ENCODE measurements around the gene USP6. TPM values are rescaled to one million over a fixed set of nuclear protein-coding genes. Genes with fewer than 3 reads are reported as not detected.
"Not testable (repeated sequence)": the region's sequence is repeated elsewhere in the genome, so short reads cannot be mapped to it uniquely, and the experiment has no call there.

The USP6 gene
- total RNA-seq, 1 experiment from 2014 or later = not detected

DNA sequence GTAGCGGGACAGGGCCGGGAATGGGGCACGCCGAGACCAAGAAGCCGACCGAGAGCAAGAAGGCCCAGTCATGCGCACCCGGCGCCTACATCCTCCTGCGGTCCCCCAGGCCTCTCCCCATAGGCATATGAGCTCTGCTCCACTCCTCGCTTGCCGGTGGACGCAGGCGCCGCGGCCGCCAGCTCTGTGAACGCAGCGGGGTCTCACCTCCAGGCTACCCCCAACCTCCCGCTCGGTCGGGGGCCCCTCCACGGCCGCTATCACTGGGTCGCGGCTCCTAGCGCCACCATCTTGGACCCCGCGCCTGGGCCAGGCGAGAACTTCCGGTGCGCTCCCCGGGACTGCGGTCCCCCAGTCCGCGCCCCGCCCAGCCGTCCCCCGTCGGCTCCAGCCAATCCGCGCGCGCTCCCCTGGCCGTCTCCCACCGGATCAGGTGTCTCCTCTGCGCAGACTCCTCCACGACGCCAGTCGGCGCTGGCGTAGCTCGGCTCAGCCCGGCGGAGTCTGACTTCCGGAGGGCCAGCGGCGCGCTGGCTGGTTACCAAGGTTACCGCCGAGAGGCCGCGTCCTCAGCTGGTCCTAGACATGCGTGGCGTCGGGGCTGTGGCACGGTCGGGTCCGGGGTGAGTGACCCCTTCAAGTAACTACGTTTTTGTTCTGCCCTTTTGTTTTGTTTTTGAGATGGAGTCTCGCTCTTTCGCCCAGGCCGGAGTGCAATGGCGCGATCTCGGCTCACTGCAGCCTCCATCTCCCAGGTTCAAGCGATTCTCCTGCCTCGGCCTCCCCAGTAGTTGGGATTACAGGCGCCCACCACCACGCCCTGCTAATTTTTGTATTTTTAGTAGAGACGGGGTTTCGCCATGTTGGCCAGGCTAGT is 75.9 kb downstream of the USP6 start, which contains the start of gene ZNF594:
TSS of gene ZNF594 (minus strand) at position 328 of the 877 bp plus-strand sequence. CDS start 7,612 bp downstream, outside the sequence.
- DNase-seq (ENCODE audit: low read depth) = peak; percentile 90

DNA sequence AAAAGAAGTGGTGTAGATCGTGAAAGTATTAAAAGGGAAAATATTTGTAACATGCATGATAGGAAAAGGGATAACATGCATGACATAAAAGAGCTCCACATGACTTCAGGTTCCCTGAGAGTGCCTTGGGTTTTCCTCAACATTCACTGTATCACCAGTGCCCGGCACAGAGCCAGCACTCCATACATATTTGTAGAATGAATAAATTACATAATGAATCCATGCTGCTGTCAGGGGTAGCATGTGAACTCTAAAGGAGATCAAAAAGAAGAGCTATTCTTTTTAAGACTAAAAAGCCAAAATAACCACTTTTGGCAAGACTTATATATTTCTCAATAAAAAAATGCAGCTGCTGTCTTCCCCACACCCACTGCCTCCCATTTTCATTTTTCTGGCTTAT is 78.5 kb downstream of the USP6 start:
- DNase-seq (ENCODE audit: low read depth) = no peak

DNA sequence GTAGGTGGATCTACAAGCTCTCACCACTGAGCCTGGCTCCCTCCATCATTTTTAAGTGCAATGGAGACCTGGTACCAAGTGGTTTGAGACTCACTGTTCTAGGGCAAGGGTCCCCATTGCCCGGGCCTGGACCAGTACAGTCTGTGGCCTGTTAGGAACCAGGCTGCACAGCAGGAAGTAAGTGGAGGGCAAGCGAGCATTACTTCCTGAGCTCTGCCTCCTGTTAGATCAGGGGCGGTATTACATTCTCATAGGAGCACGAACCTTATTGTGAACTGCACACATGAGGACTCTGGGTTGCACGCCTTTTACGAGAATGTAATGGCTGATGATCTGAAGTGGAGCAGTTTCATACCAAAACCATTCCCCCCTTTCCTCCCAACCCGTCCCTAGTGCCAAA is 82.6 kb downstream of the USP6 start:
- no peak for DNase-seq (ENCODE audit: low read depth)

DNA sequence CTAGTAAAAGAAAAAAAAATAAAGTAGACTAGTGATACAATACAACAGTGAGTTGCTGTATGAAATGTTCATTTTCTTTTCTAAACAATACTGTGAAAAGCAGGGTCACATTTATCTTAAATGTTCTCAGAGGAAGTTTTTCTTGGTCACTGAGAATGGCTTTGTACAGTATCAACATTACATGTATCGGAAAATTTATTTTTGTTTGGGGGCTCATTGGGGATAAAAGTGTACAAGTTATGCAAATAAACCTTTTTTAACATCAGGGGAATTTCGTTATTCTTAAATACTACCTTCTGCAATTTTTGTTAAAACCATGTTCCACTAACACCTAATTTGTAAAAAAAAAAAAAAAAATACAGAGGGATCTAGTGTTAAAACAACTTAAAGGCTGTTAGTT is 84.5 kb downstream of the USP6 start:
- DNase-seq (ENCODE audit: low read depth) = no peak

DNA sequence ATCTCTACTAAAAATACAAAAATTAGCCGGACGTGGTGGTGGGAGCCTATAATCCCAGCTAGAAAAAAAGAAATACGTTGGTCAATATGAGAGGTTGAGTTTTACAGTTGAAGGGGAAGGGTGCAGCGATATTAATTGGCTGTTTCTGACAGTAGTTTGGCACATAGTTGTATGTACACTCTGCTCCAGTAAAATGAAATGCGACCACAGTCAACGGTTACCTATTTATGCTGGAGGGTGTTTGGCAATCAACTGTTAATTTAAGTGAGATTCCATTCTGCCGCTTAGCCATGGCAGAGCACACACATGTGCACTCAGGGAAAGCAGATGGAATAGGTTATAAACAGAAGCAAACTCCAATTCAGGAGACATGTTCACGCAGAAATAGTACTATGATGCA is 85.2 kb downstream of the USP6 start:
- no peak for DNase-seq (ENCODE audit: low read depth)

DNA sequence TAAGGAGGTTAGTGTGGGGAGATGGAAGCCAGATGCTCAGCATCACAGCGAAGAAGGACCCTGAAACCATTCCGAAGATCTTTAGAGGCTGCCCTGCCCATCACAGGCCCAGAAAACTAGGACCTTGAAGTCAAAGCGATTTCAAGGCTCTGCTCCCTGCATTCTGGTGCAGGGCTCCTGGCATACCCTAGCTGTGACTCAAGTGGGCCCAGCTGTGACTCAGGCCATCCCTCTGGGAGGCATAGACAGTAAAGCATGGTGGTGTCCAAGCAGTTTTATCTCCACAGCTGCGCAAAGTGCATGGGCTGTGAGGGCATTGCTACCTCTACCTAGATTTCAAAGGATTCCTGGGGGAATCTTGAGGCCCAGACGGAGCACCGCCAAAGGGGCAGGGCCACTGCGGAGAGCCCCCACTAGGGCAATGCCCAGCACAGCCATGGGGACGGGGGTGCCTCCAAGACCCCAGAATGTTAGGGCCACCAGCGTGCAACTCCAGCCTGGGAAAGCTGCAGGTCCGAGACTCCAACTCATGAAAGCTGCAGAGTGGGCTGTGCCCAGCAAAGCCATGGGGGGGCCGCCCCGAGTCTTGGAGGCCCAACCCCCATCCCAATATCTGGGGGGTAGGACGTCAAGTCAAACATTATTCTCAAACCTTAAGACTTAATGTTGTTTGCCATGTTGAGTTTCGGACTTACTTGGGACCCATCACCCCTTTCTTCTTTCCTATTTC is 87.5 kb downstream of the USP6 start:
- DNase-seq (ENCODE audit: low read depth) = peak; percentile 24

DNA sequence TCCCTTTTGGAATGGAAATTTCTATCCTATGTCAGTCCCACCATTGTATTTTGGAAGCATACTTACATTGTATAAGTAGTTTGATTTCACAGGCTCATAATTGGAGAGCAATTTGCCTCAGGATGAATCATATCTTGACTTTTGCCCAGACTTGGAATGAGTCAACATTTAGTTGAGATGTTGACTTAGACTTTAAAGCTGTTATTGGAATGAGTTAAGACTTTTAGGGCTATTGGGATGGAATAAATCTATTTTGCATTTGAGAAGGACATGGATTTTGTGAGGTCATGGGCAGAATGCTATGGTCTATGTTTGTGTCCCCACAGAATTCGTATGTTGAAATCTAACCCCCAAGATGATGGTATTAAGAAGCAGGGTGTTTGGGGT is 88.1 kb downstream of the USP6 start:
- peak; percentile 41 for DNase-seq (ENCODE audit: low read depth)

DNA sequence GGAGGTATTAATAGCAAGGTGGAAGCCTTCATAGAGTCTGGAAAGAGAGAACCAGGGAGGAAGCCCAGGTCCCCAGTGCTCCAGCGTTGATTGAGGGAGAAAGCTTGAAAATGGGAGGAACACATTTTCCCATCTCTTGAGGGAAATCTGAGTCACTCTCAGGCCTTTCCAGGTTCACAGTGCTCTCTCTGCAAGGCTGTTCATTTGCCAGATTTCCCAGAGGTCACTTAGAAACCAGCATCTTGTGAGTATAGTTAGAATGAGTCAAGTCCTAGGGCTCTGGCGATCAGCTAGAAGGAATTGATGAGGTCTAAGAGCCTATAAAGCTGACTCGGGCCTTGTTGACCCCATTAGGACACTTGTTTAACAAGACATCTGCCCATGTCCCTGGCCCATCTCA is 93.6 kb downstream of the USP6 start:
- DNase-seq (ENCODE audit: low read depth) = no peak

DNA sequence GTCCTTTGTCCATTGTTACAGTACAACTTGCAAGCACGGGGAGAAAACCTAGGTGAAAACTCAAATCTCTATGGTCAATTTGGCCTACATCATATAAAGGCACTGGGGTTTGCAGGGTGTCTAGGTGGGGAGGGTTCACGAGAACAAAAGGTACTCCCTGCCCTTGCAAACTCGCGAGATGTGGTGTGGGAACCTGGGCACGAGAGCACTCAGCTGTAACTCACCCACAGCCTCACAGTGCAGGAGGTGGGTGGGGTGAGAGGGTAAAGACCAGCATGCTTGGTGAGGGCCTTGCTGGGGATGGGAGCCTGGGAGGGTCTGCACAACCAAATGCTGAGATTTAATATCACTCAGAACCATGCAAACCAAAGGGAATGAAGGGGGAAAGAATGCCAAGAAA is 94.3 kb downstream of the USP6 start:
- DNase-seq (ENCODE audit: low read depth) = no peak

DNA sequence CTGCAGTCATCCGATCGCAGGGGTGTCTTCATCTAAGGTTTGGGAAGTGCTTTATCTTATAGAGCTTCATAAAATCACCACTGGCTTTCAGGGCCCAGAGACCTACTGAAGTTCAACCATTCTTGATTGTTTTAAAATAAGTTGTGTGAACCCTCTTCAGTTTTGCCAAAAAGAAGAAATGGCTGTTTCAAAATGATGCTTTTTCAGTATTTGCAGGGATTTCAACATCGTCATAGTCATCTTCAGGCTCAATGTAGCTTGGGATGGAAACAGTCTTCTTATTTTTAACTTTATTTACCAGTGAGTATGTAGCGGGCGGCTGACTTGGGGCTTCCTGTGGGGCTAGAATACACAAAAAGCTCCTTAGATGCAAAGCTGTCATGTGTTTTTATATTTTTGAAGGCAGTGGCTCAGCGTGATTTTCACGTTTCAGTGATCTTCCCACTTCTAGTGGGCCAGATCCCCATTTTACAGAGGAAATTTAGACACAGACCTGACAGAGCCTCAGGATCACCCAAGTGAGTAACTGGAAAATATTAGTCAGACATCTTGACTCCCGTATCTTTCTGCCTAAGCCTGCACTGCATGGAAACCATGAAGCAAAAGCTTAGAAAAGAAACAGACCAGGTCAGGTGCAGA is 94.9 kb downstream of the USP6 start:
- no peak for DNase-seq (ENCODE audit: low read depth)

DNA sequence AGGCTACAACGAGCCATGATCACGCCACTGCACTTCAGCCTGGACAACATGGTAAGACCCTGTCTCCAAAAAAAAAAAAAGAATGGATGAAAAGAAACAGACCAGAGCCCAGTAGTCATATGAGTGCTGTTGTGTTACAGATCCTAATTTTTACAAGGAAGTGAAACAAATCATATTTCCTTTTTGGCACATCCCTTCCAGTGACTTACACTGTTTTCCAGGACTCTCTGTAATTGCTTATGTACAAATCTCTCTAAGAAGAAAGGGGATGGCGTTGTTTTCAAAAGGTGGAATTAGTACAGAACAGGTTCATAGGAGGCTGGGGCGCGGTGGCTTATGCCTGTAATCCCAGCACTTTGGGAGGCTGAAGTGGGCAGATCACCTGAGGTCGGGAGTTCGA is 95.6 kb downstream of the USP6 start:
- no peak for DNase-seq (ENCODE audit: low read depth)

DNA sequence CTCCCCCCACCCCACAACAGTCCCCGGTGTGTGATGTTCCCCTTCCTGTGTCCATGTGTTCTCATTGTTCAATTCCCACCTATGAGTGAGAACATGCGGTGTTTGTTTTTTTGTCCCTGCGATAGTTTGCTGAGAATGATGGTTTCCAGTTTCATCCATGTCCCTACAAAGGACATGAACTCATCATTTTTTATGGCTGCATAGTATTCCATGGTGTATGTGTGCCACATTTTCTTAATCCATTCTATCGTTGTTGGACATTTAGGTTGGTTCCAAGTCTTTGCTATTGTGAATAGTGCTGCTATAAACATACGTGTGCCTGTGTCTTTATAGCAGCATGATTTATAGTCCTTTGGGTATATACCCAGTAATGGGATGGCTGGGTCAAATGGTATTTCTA is 101.7 kb downstream of the USP6 start:
- DNase-seq (ENCODE audit: low read depth) = not testable (repeated sequence)

DNA sequence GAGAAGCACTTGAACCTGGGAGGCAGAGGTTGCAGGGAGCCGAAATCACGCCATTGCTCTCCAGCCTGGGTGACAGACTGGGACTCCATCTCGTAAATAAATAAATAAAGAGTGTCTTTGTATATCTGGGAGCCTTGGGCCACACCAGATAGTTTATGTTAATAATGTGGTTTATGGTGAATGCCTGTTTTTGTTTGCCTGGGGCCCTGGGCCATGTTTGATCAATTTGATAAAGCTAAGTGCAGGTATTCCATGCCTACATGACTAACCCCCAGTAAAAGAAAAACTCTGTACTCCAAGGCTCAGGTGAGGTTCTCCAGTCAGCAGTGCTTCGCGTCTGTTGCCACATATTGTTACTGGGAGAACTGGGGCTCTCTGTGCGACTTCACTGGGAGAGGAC is 103.7 kb downstream of the USP6 start:
- no peak for DNase-seq (ENCODE audit: low read depth)

DNA sequence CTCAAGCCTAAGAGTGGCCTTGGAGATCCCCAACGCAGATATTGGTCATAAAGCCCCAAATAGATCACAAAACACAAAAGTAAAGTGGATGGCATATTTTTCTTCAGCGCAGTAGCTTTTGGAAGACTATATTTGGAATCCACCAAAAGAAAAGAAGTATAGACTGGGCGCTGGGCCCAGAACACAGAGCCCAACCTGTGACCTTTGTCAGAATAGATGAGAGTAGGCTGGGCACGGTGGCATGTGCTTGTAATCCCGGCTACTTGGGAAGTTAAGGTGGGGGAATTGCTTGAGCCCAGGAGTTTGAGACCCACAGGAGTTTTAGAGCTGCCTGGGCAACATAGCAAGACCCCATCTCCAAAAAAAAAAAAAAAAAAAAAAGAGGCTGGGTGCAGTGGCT is 104.2 kb downstream of the USP6 start:
- no peak for DNase-seq (ENCODE audit: low read depth)

DNA sequence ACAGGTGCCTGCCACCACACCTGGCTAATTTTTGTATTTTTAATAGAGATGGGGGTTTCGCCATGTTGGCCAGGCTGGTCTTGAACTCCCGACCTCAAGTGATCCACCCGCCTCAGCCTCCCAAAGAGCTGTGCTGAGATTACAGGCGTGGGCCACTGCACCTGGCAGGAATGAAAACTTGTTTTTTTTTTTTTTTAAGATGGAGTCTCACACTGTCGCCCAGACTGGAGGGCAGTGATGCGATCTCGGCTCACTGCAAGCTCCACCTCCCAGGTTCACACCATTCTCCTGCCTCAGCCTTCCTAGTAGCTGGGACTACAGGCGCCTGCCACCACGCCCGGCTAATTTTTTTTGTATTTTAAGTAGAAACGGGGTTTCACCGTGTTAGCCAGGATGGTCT is 106.1 kb downstream of the USP6 start:
- DNase-seq (ENCODE audit: low read depth) = not testable (repeated sequence)

Other genes with a start within 250 kb of the USP6 start
- 0.12 and 0.20 TPM in 2 replicates for gene C17orf107, start 216.5 kb upstream of the USP6 start, total RNA-seq (2014; rRNA removed; shearing (Covaris generic))
- not detected in 2 replicates for gene CHRNE, start 212.9 kb upstream of the USP6 start, total RNA-seq (2014; rRNA removed; shearing (Covaris generic))
- gene GP1BA, start 183.8 kb upstream of the USP6 start, total RNA-seq (2014; rRNA removed; shearing (Covaris generic)) = not detected in 2 replicates
- 45.3 and 71.5 TPM in 2 replicates for gene SLC25A11, start 176.0 kb upstream of the USP6 start, total RNA-seq (2014; rRNA removed; shearing (Covaris generic))
- 24.0 and 25.2 TPM in 2 replicates for gene RNF167, start 175.8 kb upstream of the USP6 start, total RNA-seq (2014; rRNA removed; shearing (Covaris generic))
- gene PFN1, start 167.5 kb upstream of the USP6 start, total RNA-seq (2014; rRNA removed; shearing (Covaris generic)) = 894 and 1,372 TPM in 2 replicates
- gene ENO3, start 164.9 kb upstream of the USP6 start, total RNA-seq (2014; rRNA removed; shearing (Covaris generic)) = 2.3 and 2.9 TPM in 2 replicates
- gene SPAG7, start 148.2 kb upstream of the USP6 start, total RNA-seq (2014; rRNA removed; shearing (Covaris generic)) = 33.2 and 35.9 TPM in 2 replicates
- 2.9 and 3.9 TPM in 2 replicates for gene CAMTA2, start 128.4 kb upstream of the USP6 start, total RNA-seq (2014; rRNA removed; shearing (Covaris generic))
- gene INCA1, start 118.5 kb upstream of the USP6 start, total RNA-seq (2014; rRNA removed; shearing (Covaris generic)) = 0.24 TPM in 1 of 2 replicates, not detected in the other
- 21.4 and 32.9 TPM in 2 replicates for gene KIF1C, start 118.1 kb upstream of the USP6 start, total RNA-seq (2014; rRNA removed; shearing (Covaris generic))
- gene SLC52A1, start 80.6 kb upstream of the USP6 start, total RNA-seq (2014; rRNA removed; shearing (Covaris generic)) = not detected in 2 replicates
- 0.36 and 0.39 TPM in 2 replicates for gene ZFP3, start 37.6 kb upstream of the USP6 start, total RNA-seq (2014; rRNA removed; shearing (Covaris generic))
- 6.0 and 9.6 TPM in 2 replicates for gene ZNF232, start 4.2 kb upstream of the USP6 start, total RNA-seq (2014; rRNA removed; shearing (Covaris generic))
- gene ZNF594, start 75.8 kb downstream of the USP6 start, total RNA-seq (2014; rRNA removed; shearing (Covaris generic)) = 4.4 and 4.7 TPM in 2 replicates
- gene SCIMP, start 118.8 kb downstream of the USP6 start, total RNA-seq (2014; rRNA removed; shearing (Covaris generic)) = not detected in 2 replicates
- gene RABEP1, start 166.3 kb downstream of the USP6 start, total RNA-seq (2014; rRNA removed; shearing (Covaris generic)) = 17.9 and 18.3 TPM in 2 replicates